RCC 7860 (cell line): ENCODE data around the gene KIF1A.
"Not testable (repeated sequence)": the region's sequence is repeated elsewhere in the genome, so short reads cannot be mapped to it uniquely, and the experiment has no call there.

Experiments used
- DNase-seq: peaks from one replicate; pipeline ENCODE4 v3.0.0-alpha.2; 2015; ENCODE audit warnings: low spot score
- FAIRE-seq: peaks from 2 replicates; lab custom pipeline; 2012; peaks lifted over from hg19 to GRCh38; lab: Jason Lieb, UNC

The KIF1A gene

GRCh38 chr2:240705204-240705791 lies 114.7 kb downstream of the KIF1A start:
- DNase-seq (no peak), FAIRE-seq (no peak)

DNA sequence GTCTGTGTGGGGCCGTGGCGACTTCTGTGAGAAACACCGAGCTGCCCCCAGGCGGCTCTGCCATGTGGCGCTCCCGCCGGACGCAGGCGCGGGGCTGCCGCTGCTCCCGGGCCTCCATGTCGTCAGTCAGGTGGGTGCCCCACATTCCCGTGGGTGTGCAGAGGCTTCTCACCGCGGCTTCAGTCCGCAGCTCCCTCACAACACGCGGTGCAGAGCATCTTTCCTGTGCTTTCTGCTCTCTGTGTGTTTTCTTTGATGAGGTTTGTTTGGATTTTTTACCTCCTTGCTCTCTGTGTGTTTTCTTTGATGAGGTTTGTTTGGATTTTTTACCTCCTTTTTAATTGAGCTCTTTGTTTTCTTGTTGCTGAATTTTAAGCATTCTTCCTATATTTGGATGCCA lies 115.4 kb downstream of the KIF1A start:
- DNase-seq: no peak
- no peak for FAIRE-seq

DNA sequence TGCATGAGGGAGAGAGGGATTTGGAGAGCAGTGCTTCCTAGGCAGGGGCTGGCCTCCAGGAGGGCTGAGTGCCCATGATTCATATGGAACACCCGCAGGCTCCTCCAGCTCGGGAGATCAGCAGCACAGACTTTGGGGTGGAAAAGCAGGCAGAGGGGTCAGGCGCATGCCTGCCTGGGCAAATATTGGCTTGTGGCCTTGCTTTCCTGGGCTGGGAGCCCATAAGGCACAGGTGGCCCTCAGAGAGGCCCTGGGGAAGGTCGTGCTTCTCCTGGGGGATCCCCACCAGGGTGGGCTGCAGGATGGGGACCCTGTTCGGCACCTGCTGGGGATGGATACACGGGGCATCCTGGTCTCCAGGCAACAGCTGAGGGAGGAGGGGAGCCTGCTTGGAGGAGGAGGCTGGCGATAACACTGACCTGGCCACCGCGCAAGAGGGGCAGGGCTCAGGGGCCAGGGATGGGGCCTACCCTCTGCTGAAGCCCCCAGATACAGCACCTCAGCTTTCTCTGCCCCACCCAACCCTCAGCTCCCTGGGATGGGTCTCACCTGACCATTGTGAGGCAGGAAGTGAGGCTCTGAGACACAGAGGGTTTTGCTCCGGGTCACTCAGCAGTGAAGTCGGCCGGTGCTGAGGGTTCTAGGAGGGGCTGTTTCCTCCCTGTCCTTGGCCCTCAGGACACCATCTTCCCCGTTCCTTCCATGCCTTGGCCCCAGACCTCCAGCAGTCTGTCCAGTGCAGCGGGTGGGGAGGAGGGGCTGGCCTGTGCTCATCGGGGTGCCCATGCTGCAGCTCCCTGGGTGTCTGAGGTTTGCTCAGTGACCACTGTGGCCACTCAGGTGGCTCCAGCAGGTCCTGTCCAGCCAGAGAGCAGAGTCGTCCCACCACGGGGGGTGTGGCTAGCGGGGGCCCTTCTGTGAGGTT lies 116.3 kb downstream of the KIF1A start:
- no peak for FAIRE-seq
- DNase-seq: no peak

- no peak for FAIRE-seq
Measured at GRCh38 chr2:240702640-240703011, 117.4 kb downstream of the KIF1A start.

DNA sequence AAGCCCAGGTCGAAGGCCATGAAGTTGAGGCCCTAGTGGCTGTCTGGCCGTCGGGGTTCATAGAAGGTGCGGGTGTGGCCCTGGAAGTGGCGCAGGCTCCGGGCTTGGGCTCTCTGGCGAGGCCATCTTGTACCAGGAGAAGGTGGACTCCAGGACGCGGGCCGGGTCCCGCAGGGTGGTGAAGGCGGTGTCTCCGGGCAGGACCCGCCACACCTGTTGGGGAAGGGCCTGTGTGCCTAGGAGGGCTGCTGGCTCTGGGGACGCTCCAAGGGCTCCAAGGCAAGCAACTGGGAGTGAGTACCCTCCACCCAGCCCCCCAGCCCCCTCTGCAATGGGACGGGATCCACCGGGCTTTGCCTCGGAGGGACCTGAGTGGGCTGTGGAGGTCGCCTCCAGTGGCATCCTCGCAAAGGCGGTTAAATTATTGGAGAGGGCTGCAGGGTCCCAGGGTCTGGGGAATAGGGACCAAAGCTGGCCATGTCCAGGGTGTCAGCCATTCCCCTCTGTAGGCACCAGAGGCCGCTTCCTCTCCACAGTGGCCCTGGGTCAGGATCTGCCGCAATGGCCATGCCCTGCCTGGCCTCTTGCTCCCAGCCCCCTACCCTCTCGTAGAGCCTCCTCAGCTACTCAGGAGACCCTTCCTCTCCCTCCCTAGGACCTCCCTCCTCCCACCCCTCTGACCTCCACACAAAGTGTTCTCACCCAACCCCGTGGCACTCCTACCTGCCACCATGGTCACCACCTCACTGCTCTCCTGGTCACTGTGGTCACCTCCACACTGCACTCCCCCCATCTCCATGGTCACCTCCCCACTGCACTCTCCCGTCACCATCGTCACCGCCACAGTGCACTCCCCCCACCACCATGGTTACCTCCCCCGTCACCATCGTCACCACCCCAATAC lies 118.0 kb downstream of the KIF1A start:
- FAIRE-seq (no peak), DNase-seq (no peak)

More at GRCh38 chr2:240702640-240703011, 117.4 kb downstream of the KIF1A start:
- DNase-seq: no peak

DNA sequence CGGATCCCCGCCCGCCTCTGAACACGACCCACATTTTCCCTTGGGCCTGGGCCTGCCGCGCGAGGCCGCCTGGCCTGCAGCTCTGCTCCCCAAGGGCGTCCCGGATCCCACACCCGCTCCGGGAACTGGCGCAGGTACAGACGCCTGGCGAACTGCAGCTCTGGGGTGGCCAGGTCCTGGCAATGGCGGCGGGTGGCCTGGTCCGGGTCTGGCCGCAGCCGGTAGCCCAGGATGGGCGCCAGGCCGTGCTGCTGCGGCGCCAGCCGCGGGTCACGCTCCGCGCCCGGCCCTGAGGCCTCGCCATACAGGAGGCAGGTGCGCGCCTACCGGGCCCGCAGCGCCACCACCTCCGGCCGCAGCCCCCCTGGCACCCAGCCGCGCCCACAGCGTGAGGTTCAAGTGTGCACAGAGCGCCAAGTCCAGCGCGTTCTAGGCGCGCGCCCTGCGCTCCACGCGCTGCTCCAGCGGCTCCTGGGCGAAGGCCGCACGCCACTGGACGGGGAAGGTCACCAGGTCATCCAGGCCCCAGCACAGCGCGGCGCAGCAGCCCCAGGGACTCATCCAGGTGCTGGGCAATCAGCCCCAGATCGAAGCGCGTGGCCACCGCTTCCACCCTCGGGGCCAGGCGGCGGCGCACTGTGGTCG lies 118.8 kb downstream of the KIF1A start:
- DNase-seq (no peak), FAIRE-seq (no peak)

DNA sequence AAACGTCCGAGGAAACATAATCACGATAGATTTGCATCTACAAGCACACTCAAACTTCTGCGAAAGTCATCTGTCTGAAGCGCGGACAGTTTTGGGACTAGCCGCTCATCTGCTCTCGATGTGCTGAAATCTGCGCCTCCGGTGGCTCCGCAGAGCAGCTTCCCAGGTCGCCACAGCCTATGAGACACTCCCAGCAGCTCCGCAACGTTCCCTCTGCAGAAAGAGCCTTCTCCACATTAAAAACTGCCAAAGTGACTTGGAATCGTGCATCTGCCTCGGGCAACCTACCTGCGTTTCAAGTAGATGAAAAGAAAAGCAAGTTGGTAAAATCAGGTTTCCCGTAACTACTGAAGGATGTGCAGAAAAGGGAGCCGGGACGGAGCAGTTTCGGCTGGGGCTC lies 119.4 kb downstream of the KIF1A start:
- not testable (repeated sequence) for DNase-seq, FAIRE-seq

DNA sequence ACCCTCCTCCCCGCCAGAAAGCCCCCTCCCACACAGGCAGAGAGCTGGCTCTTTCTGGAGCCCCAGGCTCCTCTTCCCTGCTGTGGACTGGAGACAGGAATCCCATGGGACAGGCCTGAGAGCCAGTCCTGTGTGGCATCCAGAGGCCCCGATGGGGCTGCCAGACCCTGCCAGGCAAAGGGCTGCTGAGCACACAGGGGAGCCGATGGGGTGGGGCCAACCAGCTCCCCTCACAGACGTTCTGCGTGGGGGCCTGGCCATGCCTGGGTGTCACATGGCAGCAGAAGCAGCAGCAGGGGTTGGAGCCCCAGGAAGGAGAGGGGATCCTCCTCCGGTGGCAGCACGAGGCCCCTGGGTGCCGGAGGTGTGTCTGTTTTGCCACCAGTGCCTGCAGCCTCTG lies 120.2 kb downstream of the KIF1A start:
- FAIRE-seq: not testable (repeated sequence)

DNA sequence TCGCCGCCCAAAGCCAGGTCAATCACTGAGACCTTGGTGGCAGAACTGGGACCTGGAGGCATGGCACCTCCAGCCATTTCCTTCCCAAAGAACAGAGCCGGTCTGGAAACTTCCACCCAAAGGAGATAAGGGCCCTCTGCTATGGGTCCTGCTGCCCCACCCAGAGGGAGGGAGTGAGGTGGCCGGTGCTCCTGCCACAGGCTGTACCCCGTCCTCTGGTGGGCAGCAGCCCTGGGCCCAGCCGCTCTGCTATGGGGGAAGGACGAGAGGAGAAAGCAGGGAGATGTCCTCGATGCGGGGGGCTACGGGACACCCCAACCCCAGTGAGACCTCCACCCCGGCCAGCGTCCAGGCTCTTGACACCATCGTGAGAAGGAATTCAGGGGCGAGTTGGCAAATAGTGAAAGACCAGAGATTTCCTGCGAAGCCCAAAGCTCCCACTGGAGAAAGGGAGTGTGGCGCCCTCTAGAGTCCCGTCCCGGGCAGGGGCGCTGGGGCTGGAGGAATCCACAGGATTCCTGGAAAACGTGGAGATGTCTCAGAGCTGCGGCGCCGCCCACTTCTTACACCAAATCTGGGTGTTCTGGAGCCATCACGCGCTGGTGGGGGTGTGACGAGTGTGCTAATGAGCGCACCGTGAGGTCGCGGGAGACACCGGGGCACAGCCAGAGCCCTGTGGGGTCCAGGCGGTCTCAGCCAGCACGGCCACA lies 121.0 kb downstream of the KIF1A start:
- not testable (repeated sequence) for DNase-seq, FAIRE-seq

More for the DNA sequence above, 120.2 kb downstream of the KIF1A start:
- not testable (repeated sequence) for DNase-seq

DNA sequence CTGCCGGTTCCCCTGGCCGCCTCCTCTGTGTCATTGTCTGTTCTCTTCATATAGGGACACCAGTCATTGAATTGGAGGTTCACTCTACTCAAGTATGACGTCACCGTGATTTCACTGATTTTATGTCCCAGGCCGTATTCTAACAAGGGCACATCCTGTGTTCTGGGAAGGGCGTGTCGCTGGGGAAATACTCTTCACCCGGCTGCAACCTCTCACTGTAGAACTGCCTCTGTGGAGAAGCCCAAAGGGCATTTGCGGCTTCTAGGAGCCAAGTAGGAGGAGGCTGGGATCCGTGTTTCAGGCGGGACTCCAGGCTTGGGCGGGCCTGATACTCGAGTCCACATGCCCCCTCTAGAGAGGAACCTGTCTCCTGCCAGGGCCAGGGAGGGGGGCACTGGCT lies 123.5 kb downstream of the KIF1A start:
- not testable (repeated sequence) for FAIRE-seq

DNA sequence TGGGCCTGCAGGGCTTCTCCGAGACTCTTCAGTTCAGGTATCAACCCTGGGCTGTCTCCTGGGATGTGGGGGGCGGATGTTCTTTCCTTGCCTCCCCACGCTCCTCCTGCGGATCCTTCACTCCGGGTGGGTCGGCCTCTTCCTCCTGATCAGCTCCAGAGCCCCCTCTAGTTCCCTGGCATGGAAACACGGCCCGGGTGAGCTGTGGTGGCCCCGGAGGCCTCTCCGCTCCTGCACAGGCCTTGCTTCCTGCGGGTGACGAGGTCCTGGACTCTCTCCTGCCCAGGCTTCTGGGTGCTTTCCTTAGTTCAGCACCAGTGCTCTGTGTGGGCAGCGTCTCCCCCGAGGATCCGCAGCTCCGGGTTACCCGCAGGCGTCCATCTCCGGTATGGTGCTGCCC lies 124.4 kb downstream of the KIF1A start:
- not testable (repeated sequence) for DNase-seq, FAIRE-seq

More for the DNA sequence above, 123.5 kb downstream of the KIF1A start:
- not testable (repeated sequence) for DNase-seq

GRCh38 chr2:240694304-240694703 lies 125.7 kb downstream of the KIF1A start:
- not testable (repeated sequence) for FAIRE-seq, DNase-seq

DNA sequence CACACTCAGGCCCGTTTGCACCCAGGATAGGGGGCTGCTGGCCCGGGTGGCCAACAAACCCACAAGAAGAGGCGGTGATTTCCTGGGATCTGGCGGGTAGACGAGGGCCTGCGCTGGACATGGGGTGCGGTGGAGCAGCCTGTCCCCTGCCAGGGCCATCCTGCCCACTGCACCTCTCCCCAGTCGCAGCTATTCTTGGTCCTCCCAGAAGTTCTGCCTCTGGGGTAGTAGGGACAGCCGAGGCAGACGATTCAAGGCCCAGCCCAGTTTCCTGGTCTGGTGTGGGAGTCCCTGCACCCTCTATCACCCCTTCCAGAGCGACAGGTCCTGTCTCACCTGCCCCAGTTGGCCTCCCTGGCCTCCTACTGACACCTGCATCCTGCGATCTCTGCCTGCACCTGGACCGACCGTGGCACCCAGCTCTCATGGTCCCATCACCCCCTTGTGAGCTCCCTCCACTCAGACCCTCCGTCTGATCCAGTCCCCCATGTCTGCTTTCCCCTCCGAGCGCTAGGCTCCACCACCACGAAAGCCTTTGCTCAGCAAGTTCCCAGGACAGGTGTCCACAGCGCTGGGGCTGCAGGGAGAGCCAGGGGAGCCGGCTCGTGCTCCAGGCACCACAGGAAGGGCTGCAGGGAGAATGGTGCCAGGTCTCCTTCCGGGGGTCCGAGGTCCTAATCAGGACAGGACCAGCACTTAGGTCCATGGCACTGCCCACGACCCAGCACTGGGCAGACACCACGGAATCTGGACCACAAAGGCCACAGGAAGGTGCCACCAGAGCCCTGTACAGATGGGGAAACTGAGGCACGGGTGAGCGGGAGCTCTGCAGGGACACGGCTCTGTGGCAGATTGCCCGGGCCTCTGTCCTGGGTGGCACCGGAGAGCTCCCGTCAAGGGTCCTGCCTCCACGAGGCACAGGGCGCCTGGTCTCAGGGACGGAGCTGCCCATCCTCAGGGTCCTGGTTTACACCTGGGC lies 127.1 kb downstream of the KIF1A start:
- not testable (repeated sequence) for DNase-seq, FAIRE-seq

- not testable (repeated sequence) for FAIRE-seq, DNase-seq
Measured at GRCh38 chr2:240691631-240692420, 128.2 kb downstream of the KIF1A start, which contains the start of gene AQP12A. TSS of gene AQP12A (plus strand) at chr2:240691866. CDS start at chr2:240691914, 48 bp downstream.

DNA sequence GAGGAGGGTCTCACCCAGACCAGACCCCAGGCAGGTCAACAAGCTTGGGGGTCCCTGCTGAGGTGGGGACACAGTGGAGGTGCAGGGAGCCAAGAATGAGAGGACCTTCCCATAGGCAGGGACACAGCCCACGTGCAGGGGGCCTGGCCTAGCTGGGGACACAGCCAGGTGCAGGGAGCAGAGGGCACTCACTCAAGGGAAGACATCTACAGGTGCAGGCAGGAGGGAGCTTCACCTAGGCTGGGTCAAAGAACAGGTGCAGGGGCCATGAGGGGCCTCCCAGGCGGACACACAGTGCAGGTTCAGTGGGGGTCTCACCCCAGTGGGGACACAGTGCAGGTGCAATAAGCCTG lies 129.0 kb downstream of the KIF1A start:
- not testable (repeated sequence) for FAIRE-seq

DNA sequence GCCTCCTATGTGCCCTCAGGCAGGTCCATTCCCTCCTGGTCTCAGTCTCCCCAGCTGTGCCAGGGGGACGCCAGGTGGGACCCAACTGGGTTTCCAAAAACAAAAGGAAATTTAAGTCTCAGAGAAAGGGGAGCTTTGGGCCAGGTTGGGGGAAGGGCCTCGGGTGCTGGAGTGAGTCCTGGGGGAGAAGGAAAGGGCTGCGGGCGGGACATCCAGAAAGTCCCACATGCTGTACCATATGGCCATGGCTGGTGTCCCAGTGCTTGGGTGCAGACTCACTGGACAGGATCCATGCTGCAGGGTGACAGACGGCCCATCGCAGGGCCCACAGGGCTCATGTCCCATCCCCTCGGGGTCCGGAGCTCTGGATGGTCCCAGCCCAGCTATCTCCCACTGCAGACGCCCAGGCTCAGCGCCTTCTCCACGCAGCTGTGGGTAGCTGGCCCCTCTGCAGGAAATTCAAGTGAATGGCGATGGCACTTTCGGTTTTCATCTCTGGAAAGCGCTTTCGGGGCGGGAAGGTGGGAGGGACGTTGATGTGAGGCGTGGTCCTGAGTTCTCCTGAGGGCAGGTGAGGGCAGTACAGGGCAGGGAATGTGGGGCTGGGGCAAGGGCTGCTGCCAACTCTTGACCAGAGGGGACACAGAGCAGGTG lies 129.5 kb downstream of the KIF1A start:
- DNase-seq, FAIRE-seq: not testable (repeated sequence)

More for the DNA sequence above, 129.0 kb downstream of the KIF1A start:
- not testable (repeated sequence) for DNase-seq

- DNase-seq: no peak
- FAIRE-seq: no peak
Measured at GRCh38 chr2:240689975-240690374, 130.0 kb downstream of the KIF1A start.
